HCT116 (cell line): ENCODE data around the gene CXCL10. TPM values are rescaled to one million over a fixed set of nuclear protein-coding genes. Genes with fewer than 3 reads are reported as not detected.

ENCODE experiments used
- ATAC-seq: fragments of 200-7000 bp; cut with Tn5 transposase; 2 replicates; pipeline ENCODE4 v1.9.1; 2020; ENCODE audit warnings: mild to moderate bottlenecking, moderate library complexity
- BruUV-seq: library from RNA; stranded (reverse); fragments of 400-500 nt; replicated peaks from 2 replicates; lab custom pipeline; 2021; lab: Mats Ljungman, UMichigan
- CTCF ChIA-PET: fragments of 300-600 bp; sonication (Branson Sonifier 250); formaldehyde crosslinking; loops from one replicate; lab custom pipeline; 2021; ENCODE audit warnings: antibody characterized with exemption; lab: Charles Lee
- POLR2A ChIA-PET: fragments of 300-600, 350-600 bp; sonication (Branson Sonifier 250); formaldehyde crosslinking; loops from one replicate; lab custom pipeline; 2021; ENCODE audit warnings: antibody characterized with exemption; lab: Charles Lee
- RAD21 ChIA-PET, 2 experiments: fragments of 300-600 bp; sonication (Branson Sonifier 250); formaldehyde crosslinking; loops; one replicate each; lab custom pipeline; 2023; ENCODE audit warnings: low total read pairs in 2 of 2; ENCODE audit not compliant: uncharacterized antibody in 2 of 2, unreplicated experiment in 2 of 2, low non-redundant PET in 1 of 2; lab: Charles Lee
- DNase-seq: peaks from one replicate; pipeline ENCODE4 v3.0.0-alpha.2; 2010; ENCODE audit warnings: low read depth, low spot score
- H2AFZ ChIP-seq: fragments of 200-600 bp; shearing (Covaris generic), sonication (generic); 2 replicates; pipeline ENCODE4 v1.6.1; 2017; ENCODE audit warnings: low read depth, mixed run types, mixed read lengths, antibody characterized with exemption, low read length; ENCODE audit not compliant: poor library complexity, severe bottlenecking
- H3K27ac ChIP-seq: 2 replicates; pipeline ENCODE4 v1.5.1; 2012; ENCODE audit warnings: low read depth, low read length
- H3K27me3 ChIP-seq: fragments of 200-600 bp; sonication (generic); 2 replicates; pipeline ENCODE4 v1.6.1; 2016; ENCODE audit warnings: mixed run types, low read length, mixed read lengths; ENCODE audit not compliant: insufficient read depth
- H3K36me3 ChIP-seq, 2 experiments: fragments of 200-500 bp in 1 of 2; fragments of 200-600 bp in 1 of 2; sonication (Bioruptor generic) in 1 of 2; sonication (generic) in 1 of 2; 2 replicates each; pipeline versions ENCODE4 v1.5.1 to v1.6.1; 2014 to 2016; ENCODE audit warnings: low read length in 2 of 2, inconsistent platforms in 1 of 2, mixed read lengths in 1 of 2, mixed run types in 1 of 2; ENCODE audit not compliant: insufficient read depth in 2 of 2, control insufficient read depth in 1 of 2
- H3K4me1 ChIP-seq, 2 experiments: fragments of 200-600 bp in 1 of 2; sonication (generic) in 1 of 2; 2 replicates each; pipeline versions ENCODE4 v1.5.1 to v1.6.1; 2012 to 2017; ENCODE audit warnings: low read length in 2 of 2, inconsistent platforms in 1 of 2, mild to moderate bottlenecking in 1 of 2, mixed read lengths in 1 of 2, mixed run types in 1 of 2, moderate library complexity in 1 of 2; ENCODE audit not compliant: insufficient read depth in 2 of 2, control insufficient read depth in 1 of 2
- H3K4me2 ChIP-seq: fragments of 200-600 bp; sonication (generic); 2 replicates; pipeline ENCODE4 v1.6.1; 2017; ENCODE audit warnings: mixed run types, low read length, mixed read lengths
- H3K4me3 ChIP-seq, 2 experiments: fragments of 200-600 bp in 1 of 2; sonication (generic) in 1 of 2; replicated peaks in 1 of 2; 2 replicates each; pipeline ENCODE4 v1.5.1; 2011 to 2016; ENCODE audit warnings: low read length in 2 of 2, control low read depth in 1 of 2, low read depth in 1 of 2, mild to moderate bottlenecking in 1 of 2, mixed read lengths in 1 of 2, mixed run types in 1 of 2
- H3K79me2 ChIP-seq: fragments of 200-600 bp; sonication (generic); 2 replicates; pipeline ENCODE4 v1.6.1; 2017; ENCODE audit warnings: mild to moderate bottlenecking, mixed run types, low read length, moderate library complexity, mixed read lengths; ENCODE audit not compliant: insufficient read depth
- H3K9ac ChIP-seq: fragments of 200-600 bp; sonication (generic); 2 replicates; pipeline ENCODE4 v1.6.1; 2016; ENCODE audit warnings: low read length, mixed read lengths
- H3K9me2 ChIP-seq: fragments of 200-600 bp; sonication (generic), shearing (Covaris generic); 2 replicates; pipeline ENCODE4 v1.6.1; 2017; ENCODE audit warnings: mixed run types, mild to moderate bottlenecking, moderate library complexity; ENCODE audit not compliant: insufficient read depth
- H3K9me3 ChIP-seq, 2 experiments: fragments of 200-500 bp in 1 of 2; fragments of 200-600 bp in 1 of 2; sonication (Bioruptor generic) in 1 of 2; sonication (generic) in 1 of 2; 2 replicates each; pipeline ENCODE4 v1.6.1; 2014 to 2017; ENCODE audit warnings: low read length in 2 of 2, mixed read lengths in 2 of 2, inconsistent platforms in 1 of 2, low read depth in 1 of 2, mild to moderate bottlenecking in 1 of 2, mixed run types in 1 of 2, moderate library complexity in 1 of 2; ENCODE audit not compliant: control insufficient read depth in 1 of 2, insufficient read depth in 1 of 2
- H4K20me1 ChIP-seq: fragments of 200-600 bp; sonication (generic), shearing (Covaris generic); 2 replicates; pipeline ENCODE4 v1.6.1; 2017; ENCODE audit warnings: mixed run types, mild to moderate bottlenecking, moderate library complexity; ENCODE audit not compliant: insufficient read depth
- CBX3 ChIP-seq: IDR thresholded peaks from 2 replicates; pipeline ENCODE4 v1.6.1; 2012; ENCODE audit warnings: low read depth
- CEBPB ChIP-seq: IDR thresholded peaks from 2 replicates; pipeline ENCODE4 v1.6.1; 2012; ENCODE audit warnings: low read depth
- CTCF ChIP-seq, 3 experiments: fragments of 200-600 bp in 1 of 3; sonication (generic) in 1 of 3; IDR thresholded peaks in 2 of 3; conservative IDR thresholded peaks in 1 of 3; 2 replicates each; pipeline ENCODE4 v1.5.1; 2012 to 2017; ENCODE audit warnings: low read depth in 2 of 3, low read length in 2 of 3, antibody characterized with exemption in 1 of 3, borderline replicate concordance in 1 of 3, control low read depth in 1 of 3, mild to moderate bottlenecking in 1 of 3, mixed read lengths in 1 of 3, mixed run types in 1 of 3, moderate library complexity in 1 of 3; ENCODE audit not compliant: insufficient read depth in 1 of 3
- ELF1 ChIP-seq: IDR thresholded peaks from 2 replicates; pipeline ENCODE4 v1.6.1; 2012; ENCODE audit warnings: low read depth, borderline replicate concordance
- EZH2 ChIP-seq: fragments of 200-600 bp; sonication (generic); IDR thresholded peaks from 2 replicates; pipeline ENCODE4 v1.6.1; 2017; ENCODE audit warnings: antibody characterized with exemption, mixed run types
- EZH2phosphoT487 ChIP-seq: fragments of 200-600 bp; IDR thresholded peaks from 2 replicates; pipeline ENCODE4 v1.6.1; 2018; ENCODE audit warnings: antibody characterized with exemption, borderline replicate concordance
- FOSL1 ChIP-seq: IDR thresholded peaks from 2 replicates; pipeline ENCODE4 v1.6.1; 2012; ENCODE audit warnings: low read depth
- JUND ChIP-seq: IDR thresholded peaks from 2 replicates; pipeline ENCODE4 v1.6.1; 2012
- POLR2AphosphoS5 ChIP-seq: IDR thresholded peaks from 2 replicates; pipeline ENCODE4 v1.6.1; 2011; ENCODE audit warnings: mild to moderate bottlenecking, low read depth, low read length, moderate library complexity
- RAD21 ChIP-seq: IDR thresholded peaks from 2 replicates; pipeline ENCODE4 v1.6.1; 2012; ENCODE audit warnings: low read depth, mild to moderate bottlenecking
- REST ChIP-seq: IDR thresholded peaks from 2 replicates; pipeline ENCODE4 v1.6.1; 2012; ENCODE audit warnings: low read depth
- SP1 ChIP-seq: IDR thresholded peaks from 2 replicates; pipeline ENCODE4 v1.6.1; 2012; ENCODE audit warnings: low read depth
- SRF ChIP-seq: IDR thresholded peaks from 2 replicates; pipeline ENCODE4 v1.6.1; 2012; ENCODE audit warnings: low read depth
- ZFX ChIP-seq: fragments of 450-650 bp; IDR thresholded peaks from 2 replicates; pipeline ENCODE4 v1.6.1; 2017
- ZNF274 ChIP-seq: fragments of 200-500 bp; sonication (Bioruptor generic); IDR thresholded peaks from 2 replicates; pipeline ENCODE4 v1.6.1; 2014; ENCODE audit warnings: mild to moderate bottlenecking, low read depth, low read length, inconsistent platforms
- intact Hi-C: fragments of 100-400 bp; cut with micrococcal nuclease; formaldehyde crosslinking; loops from 2 replicates; pipeline ENCODE4 v1.10.0; 2022
- total RNA-seq: library from RNA; stranded (reverse); gene quantifications from one replicate; pipeline ENCODE4 v1.2.1, GENCODE V29; 2021; ENCODE audit not compliant: unreplicated experiment
- TF ChIP-seq, protein P1 (sequence below): IDR thresholded peaks from 2 replicates; pipeline ENCODE4 v1.6.1; 2012
- TF ChIP-seq, protein P2 (sequence below): IDR thresholded peaks from 2 replicates; pipeline ENCODE4 v1.6.1; 2012

The CXCL10 gene
- total RNA-seq, 1 experiment from 2014 or later: not detected

GRCh38 chr4:76035141-76035540 lies 11.8 kb upstream of the CXCL10 start (continued):
- TF ChIP-seq POLR2AphosphoS5: no peak

DNA sequence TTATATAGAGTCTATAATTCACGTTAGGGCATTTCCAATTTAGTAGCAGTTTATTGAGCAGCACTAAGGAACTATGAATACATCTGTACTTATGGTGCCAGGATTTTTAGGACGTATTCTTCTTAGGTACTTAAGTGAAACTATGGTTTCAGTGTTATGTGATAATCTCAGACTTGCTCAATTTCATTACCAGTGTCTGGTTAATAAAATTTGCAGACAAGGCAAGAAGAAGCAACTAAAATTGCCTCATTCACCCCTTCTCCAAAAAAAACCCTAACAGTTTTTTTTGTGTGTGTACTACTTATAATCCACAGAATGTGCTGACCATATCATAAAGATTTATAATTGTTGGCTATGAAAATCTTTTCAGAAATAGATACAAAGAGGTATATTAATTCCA lies 6.0 kb upstream of the CXCL10 start:
- CTCF ChIA-PET: no interaction called here

More for the DNA sequence above, 6.0 kb upstream of the CXCL10 start:
- intact Hi-C loops: no loop called here
- H3K4me3 ChIP-seq: no peak overlapping the region
- H3K27ac ChIP-seq: no peak overlapping the region
- no peaks in the 10 kb centered on the region for H3K9me3 ChIP-seq
- POLR2A ChIA-PET: no interaction called here
- H3K79me2 ChIP-seq: no peaks in the 10 kb centered on the region
- H3K36me3 ChIP-seq: no peaks in the 10 kb centered on the region
- no peaks in the 10 kb centered on the region for H4K20me1 ChIP-seq
- no peaks in the 10 kb centered on the region for H3K9me2 ChIP-seq
- no peak overlapping the region for H2AFZ ChIP-seq
- H3K4me1 ChIP-seq: no peaks in the 10 kb centered on the region
- RAD21 ChIA-PET: no interaction called here
- H3K27me3 ChIP-seq: no peaks in the 10 kb centered on the region
- no peak overlapping the region for H3K9ac ChIP-seq
- BruUV-seq: no TSS peak
- no peak overlapping the region for H3K4me2 ChIP-seq
- DNase-seq (no peak), ATAC-seq (no peak)
- no peak for TF ChIP-seq ZNF274
- TF ChIP-seq, protein P1, sequence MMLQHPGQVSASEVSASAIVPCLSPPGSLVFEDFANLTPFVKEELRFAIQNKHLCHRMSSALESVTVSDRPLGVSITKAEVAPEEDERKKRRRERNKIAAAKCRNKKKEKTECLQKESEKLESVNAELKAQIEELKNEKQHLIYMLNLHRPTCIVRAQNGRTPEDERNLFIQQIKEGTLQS: no peak
- no peak for TF ChIP-seq EZH2
- no peak for TF ChIP-seq FOSL1
- TF ChIP-seq, protein P2, sequence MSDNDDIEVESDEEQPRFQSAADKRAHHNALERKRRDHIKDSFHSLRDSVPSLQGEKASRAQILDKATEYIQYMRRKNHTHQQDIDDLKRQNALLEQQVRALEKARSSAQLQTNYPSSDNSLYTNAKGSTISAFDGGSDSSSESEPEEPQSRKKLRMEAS: no peak
- TF ChIP-seq CBX3: no peak
- no peak for TF ChIP-seq JUND
- no peak for TF ChIP-seq RAD21
- no peak for TF ChIP-seq CEBPB
- TF ChIP-seq SRF: no peak
- no peak for TF ChIP-seq ELF1
- TF ChIP-seq ZFX: no peak
- no peak for TF ChIP-seq REST
- TF ChIP-seq CTCF (IDR thresholded peaks at IDR 0.05 in 2 of 3, conservative IDR thresholded peaks at IDR 0.05 in 1 of 3; ENCODE audit: borderline replicate concordance in 1 of 3, insufficient read depth in 1 of 3, low read depth in 2 of 3, low read length in 2 of 3): no peak
- no peak for TF ChIP-seq EZH2phosphoT487
- no peak for TF ChIP-seq SP1
